Measurements from ENCODE around the gene B3GNT5. TPM values are rescaled to one million over a fixed set of nuclear protein-coding genes. Genes with fewer than 3 reads are reported as not detected.

The B3GNT5 gene
- total and polyA plus RNA-seq, 2 donors (not counting 1 experiment from before 2014, with no cell fraction given): 0.96 to 1.3 TPM

DNA sequence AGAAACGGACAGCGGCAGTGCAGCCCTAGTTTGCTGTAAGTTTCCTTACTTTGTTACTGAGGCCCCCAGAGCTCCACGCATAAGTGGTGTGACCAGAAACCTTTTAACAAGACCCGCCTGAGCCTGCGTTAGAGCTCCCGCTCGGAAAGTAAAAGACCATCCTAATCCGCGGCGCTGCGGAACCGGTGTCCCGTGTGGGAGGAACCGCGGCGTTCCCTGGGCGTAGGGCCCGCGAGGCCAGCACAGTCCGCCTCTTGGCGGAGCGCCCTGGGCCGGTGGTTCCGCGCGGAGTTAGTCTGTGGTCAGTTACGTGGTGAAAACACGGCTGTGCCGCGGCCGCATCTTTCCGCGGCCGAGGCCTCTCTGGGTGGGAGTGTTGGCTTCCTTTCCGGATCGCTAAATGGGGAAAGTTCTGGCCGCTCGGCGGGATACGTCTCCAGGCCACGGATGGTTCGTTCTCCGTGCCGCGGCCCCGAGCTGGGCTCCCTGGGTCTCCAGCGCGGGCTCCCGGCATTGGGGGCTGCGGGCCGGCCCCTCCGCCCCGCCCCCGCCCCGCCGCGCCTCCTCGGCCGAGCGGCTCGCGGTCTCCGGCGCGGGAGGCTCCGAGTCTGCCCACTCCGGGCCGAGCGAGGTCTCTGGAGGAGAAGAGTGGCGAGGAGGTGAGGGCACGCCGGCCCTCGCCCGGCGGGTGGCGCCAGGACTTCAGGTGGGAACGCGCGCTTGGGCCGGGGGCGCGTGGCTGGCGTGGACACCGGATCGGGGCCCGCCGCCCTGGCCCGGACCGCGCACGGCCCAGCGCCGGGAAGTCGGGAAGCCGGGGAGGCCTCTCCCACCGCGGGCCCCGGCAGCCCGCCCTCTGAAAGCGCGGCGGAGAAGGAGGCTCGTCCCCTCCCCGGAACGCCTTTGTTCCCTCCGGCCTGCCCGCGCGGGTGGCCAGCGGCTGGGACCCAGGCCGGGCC is 754 bp downstream of the B3GNT5 start:
- Histone ChIP-seq H3K27me3 (ENCODE audit: control insufficient read depth, insufficient read depth, low read length) (peaks cover 4% of the 10 kb centered on the region), H4K20me1 (ENCODE audit: control insufficient read depth, extremely low read depth, insufficient read depth, low read length) (no peaks in the 10 kb centered on the region), H3K4me2 (ENCODE audit: extremely low read depth, insufficient read depth, low read length) (peak overlapping the region; percentile 55), H3K27ac (ENCODE audit: insufficient read depth, low read length) (no peak overlapping the region), H3K9ac (ENCODE audit: insufficient read depth, low read length) (peak overlapping the region; percentile 59), H3K4me1 (ENCODE audit: control insufficient read depth, extremely low read depth, insufficient read depth, low read length) (no peaks in the 10 kb centered on the region), H3K36me3 (ENCODE audit: control insufficient read depth, insufficient read depth, low read length) (no peaks in the 10 kb centered on the region), H2AFZ (ENCODE audit: low read length) (peak overlapping the region; percentile 75), H3K4me3 (replicated peaks in 1 of 4; ENCODE audit: control extremely low read depth in 1 of 4, insufficient read depth in 1 of 4, low read depth in 3 of 4, low read length in 4 of 4) (peak overlapping the region; percentile 60 to 82 (median 68)), H3K79me2 (ENCODE audit: control insufficient read depth, insufficient read depth, low read length) (no peaks in the 10 kb centered on the region), H3K9me3 (ENCODE audit: control insufficient read depth, insufficient read depth, low read depth, low read length) (no peaks in the 10 kb centered on the region)
- TF ChIP-seq, protein P1, sequence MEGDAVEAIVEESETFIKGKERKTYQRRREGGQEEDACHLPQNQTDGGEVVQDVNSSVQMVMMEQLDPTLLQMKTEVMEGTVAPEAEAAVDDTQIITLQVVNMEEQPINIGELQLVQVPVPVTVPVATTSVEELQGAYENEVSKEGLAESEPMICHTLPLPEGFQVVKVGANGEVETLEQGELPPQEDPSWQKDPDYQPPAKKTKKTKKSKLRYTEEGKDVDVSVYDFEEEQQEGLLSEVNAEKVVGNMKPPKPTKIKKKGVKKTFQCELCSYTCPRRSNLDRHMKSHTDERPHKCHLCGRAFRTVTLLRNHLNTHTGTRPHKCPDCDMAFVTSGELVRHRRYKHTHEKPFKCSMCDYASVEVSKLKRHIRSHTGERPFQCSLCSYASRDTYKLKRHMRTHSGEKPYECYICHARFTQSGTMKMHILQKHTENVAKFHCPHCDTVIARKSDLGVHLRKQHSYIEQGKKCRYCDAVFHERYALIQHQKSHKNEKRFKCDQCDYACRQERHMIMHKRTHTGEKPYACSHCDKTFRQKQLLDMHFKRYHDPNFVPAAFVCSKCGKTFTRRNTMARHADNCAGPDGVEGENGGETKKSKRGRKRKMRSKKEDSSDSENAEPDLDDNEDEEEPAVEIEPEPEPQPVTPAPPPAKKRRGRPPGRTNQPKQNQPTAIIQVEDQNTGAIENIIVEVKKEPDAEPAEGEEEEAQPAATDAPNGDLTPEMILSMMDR (conservative IDR thresholded peaks at IDR 0.05 in 1 of 2, IDR thresholded peaks at IDR 0.05 in 1 of 2; ENCODE audit: low read depth in 1 of 2, low read length in 2 of 2): no peak
- peak; percentile 38 for TF ChIP-seq EZH2 (IDR thresholded peaks at IDR 0.05; ENCODE audit: low read length, missing control alignments)
- peak; percentile 60 to 81 for DNase-seq (ENCODE audit: low read depth in 2 of 2)

DNA sequence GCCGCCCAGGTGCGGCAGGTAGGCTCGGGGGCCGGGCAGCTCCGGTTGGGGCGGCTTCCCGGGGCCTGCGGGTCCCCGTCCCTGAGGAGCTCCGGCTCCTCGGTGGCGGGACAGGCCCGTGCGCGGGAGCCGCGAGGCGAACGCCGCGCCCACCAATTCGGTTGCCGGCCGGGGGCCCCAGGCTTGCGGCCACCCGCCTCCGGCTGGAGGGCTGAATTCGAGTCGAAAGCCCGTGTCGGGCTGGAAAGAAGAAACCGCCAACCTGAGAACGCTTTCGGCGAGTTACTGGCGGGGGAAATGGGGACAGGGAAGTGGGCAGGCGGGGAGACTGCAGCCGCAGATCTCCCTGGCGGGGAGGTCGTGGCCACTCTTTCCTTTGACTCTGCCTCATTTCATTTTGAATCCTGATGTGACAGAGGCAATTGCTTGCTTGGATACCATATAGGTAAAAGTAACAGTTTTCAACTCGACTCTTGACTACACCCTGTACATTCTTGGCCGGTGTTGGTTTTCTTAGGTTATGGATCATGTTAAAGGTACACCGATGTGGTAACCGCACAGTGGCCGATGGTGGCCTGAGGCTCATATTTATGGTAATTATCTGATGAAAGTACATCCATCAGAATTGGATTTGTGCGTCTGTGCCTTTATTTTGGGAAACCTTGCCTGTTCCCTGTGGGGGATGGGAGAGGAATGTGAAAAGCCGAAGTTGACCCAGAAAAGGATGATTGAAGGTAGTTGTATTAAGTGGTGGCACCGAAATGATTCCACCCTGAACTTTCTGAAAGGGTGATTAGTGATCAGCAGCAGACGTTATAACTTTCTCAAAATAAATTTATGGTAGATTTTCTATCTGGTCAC is 1.7 kb downstream of the B3GNT5 start:
- H3K4me1 ChIP-seq (ENCODE audit: control insufficient read depth, extremely low read depth, insufficient read depth, low read length): no peaks in the 10 kb centered on the region
- H3K36me3 ChIP-seq (ENCODE audit: control insufficient read depth, insufficient read depth, low read length): no peaks in the 10 kb centered on the region
- peak overlapping the region; percentile 59 for H3K9ac ChIP-seq (ENCODE audit: insufficient read depth, low read length)
- H3K27ac ChIP-seq (ENCODE audit: insufficient read depth, low read length): no peak overlapping the region
- no peaks in the 10 kb centered on the region for H4K20me1 ChIP-seq (ENCODE audit: control insufficient read depth, extremely low read depth, insufficient read depth, low read length)
- peaks cover 4% of the 10 kb centered on the region for H3K27me3 ChIP-seq (ENCODE audit: control insufficient read depth, insufficient read depth, low read length)
- H3K9me3 ChIP-seq (ENCODE audit: control insufficient read depth, insufficient read depth, low read depth, low read length): no peaks in the 10 kb centered on the region
- peak overlapping the region; percentile 28 to 82 (median 64) for H3K4me3 ChIP-seq (replicated peaks in 1 of 4; ENCODE audit: control extremely low read depth in 1 of 4, insufficient read depth in 1 of 4, low read depth in 3 of 4, low read length in 4 of 4)
- DNase-seq (ENCODE audit: low read depth in 2 of 2): peak in 1 of 2 donors; percentile 22
- no peaks in the 10 kb centered on the region for H3K79me2 ChIP-seq (ENCODE audit: control insufficient read depth, insufficient read depth, low read length)
- TF ChIP-seq, protein P1 (conservative IDR thresholded peaks at IDR 0.05 in 1 of 2, IDR thresholded peaks at IDR 0.05 in 1 of 2; ENCODE audit: low read depth in 1 of 2, low read length in 2 of 2): no peak
- TF ChIP-seq EZH2 (IDR thresholded peaks at IDR 0.05; ENCODE audit: low read length, missing control alignments): no peak
- no peak overlapping the region for H2AFZ ChIP-seq (ENCODE audit: low read length)
- H3K4me2 ChIP-seq (ENCODE audit: extremely low read depth, insufficient read depth, low read length): peak overlapping the region; percentile 55

DNA sequence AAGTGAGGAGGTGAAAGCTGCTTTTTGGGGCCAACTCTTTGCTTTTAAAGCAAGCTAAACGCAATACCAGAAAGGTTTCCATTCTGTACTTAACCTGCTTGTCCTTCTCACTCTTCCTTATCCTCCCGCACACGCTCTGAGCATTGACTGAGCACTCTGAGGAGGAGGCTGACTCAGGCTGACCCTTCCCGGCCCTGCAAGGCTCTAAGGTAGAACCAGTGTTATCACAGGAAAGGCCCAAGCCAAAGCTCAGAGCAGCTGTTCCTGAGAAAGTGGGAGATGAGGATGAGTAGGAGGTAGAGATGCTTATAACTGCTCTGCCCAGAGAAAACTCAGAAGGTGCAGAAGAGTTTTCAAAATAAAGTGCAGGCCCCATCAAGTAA is 2.3 kb downstream of the B3GNT5 start:
- Histone ChIP-seq H3K4me3 (replicated peaks in 1 of 4; ENCODE audit: control extremely low read depth in 1 of 4, insufficient read depth in 1 of 4, low read depth in 3 of 4, low read length in 4 of 4) (peak overlapping the region in 1 of 4 experiments; percentile 82), H4K20me1 (ENCODE audit: control insufficient read depth, extremely low read depth, insufficient read depth, low read length) (no peaks in the 10 kb centered on the region), H2AFZ (ENCODE audit: low read length) (no peak overlapping the region), H3K27ac (ENCODE audit: insufficient read depth, low read length) (no peak overlapping the region), H3K36me3 (ENCODE audit: control insufficient read depth, insufficient read depth, low read length) (no peaks in the 10 kb centered on the region), H3K9me3 (ENCODE audit: control insufficient read depth, insufficient read depth, low read depth, low read length) (no peaks in the 10 kb centered on the region), H3K4me1 (ENCODE audit: control insufficient read depth, extremely low read depth, insufficient read depth, low read length) (no peaks in the 10 kb centered on the region), H3K27me3 (ENCODE audit: control insufficient read depth, insufficient read depth, low read length) (peaks cover 4% of the 10 kb centered on the region), H3K4me2 (ENCODE audit: extremely low read depth, insufficient read depth, low read length) (no peak overlapping the region), H3K9ac (ENCODE audit: insufficient read depth, low read length) (no peak overlapping the region), H3K79me2 (ENCODE audit: control insufficient read depth, insufficient read depth, low read length) (no peaks in the 10 kb centered on the region)
- peak; percentile 23 to 58 for DNase-seq (ENCODE audit: low read depth in 2 of 2)
- TF ChIP-seq, protein P1 (conservative IDR thresholded peaks at IDR 0.05 in 1 of 2, IDR thresholded peaks at IDR 0.05 in 1 of 2; ENCODE audit: low read depth in 1 of 2, low read length in 2 of 2): no peak
- TF ChIP-seq EZH2 (IDR thresholded peaks at IDR 0.05; ENCODE audit: low read length, missing control alignments): peak; percentile 20

All from fibroblast of lung (primary cell).